NCI-H146 treated with DMSO at 0.1 percent for 48 hours (cell line): ENCODE measurements around the gene TTC9.

Experiments
- DNase-seq: peaks from one replicate; lab custom pipeline; 2025; ENCODE audit not compliant: unreplicated experiment; lab: John Stamatoyannopoulos, UW

TTC9 gene

GRCh38 chr14:70711451-70711850 is 69.7 kb downstream of the TTC9 start:
- DNase-seq: no peak

- DNase-seq: no peak
Measured at GRCh38 chr14:70713096-70713495, 71.4 kb downstream of the TTC9 start.

- DNase-seq: no peak
Measured at GRCh38 chr14:70713511-70713916, 71.8 kb downstream of the TTC9 start.

- peak; percentile 46 for DNase-seq
Measured at GRCh38 chr14:70714055-70714550, 72.4 kb downstream of the TTC9 start.

- DNase-seq: no peak
Measured at GRCh38 chr14:70716483-70716882, 74.8 kb downstream of the TTC9 start.

- peak; percentile 12 for DNase-seq
Measured at GRCh38 chr14:70716958-70717357, 75.2 kb downstream of the TTC9 start.

GRCh38 chr14:70718383-70719118 is 76.8 kb downstream of the TTC9 start:
- no peak for DNase-seq

- no peak for DNase-seq
Measured at GRCh38 chr14:70721542-70721941, 79.8 kb downstream of the TTC9 start.

- DNase-seq: no peak
Measured at GRCh38 chr14:70722418-70722817, 80.7 kb downstream of the TTC9 start.

GRCh38 chr14:70723276-70723675 is 81.6 kb downstream of the TTC9 start:
- no peak for DNase-seq

GRCh38 chr14:70724110-70724509 is 82.4 kb downstream of the TTC9 start:
- no peak for DNase-seq

- no peak for DNase-seq
Measured at GRCh38 chr14:70724944-70725343, 83.2 kb downstream of the TTC9 start.
